Pulmonary artery endothelial cell (primary cell): ENCODE data around the gene IQCH. TPM values are rescaled to one million over a fixed set of nuclear protein-coding genes. Genes with fewer than 3 reads are reported as not detected.
A peak's percentile ranks its signal among the peaks of the same experiment; 100 is the strongest.
"Not testable (repeated sequence)": the region's sequence is repeated elsewhere in the genome, so short reads cannot be mapped to it uniquely, and the experiment has no call there.

Experiments
- DNase-seq: peaks from one replicate; pipeline ENCODE4 v3.0.0-alpha.2; 2011; ENCODE audit warnings: low read depth, low spot score
- total RNA-seq: library from RNA; depleted of rRNA; stranded (reverse); fragments of >200 nt; gene quantifications from 2 replicates; pipeline ENCODE4 v1.2.3, GENCODE V29; 2014

Gene IQCH
- total RNA-seq, 1 donor from 2014 or later = 2.2 TPM

DNA sequence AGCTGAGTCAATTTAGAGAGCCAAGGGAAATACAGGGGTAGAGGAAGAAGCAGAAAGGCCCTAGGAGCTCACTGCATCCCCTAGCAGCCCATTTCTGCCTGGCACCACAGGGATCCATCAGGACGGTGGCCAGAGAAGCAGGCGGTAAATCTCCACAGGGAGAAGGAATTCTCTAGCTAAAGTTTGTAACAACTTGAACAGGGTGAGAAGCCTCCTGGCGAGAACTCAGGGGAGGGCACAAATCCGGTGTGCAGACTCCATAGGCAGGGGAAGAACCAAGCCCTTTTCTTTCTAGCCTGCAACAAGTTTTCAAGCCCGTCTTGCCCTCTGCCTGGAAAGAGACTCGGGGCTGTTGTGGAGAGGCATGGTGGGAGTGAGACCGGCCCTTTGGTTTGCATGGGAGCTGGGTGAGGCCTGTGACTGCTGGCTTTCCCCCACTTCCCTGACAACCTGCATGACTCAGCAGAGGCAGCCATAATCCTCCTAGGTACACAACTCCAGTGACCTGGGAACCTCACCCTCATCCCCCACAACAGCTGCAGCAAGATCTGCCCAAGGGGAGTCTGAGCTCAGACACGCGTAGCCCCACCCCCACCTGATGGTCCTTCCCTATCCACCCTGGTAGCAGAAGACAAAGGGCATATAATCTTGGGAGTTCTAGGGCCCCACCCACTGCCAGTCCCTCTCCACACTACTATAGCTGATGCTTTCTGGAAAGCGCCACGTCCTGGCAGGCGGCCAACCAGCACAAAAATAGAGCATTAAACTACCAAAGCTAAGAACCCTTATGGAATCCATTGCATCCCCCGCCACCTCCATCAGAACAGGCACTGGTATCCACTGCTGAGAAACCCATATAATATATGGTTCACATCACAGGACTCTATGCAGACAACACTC, 182.0 kb downstream of the IQCH start:
- DNase-seq = not testable (repeated sequence)

- DNase-seq = no peak
Observed at GRCh38 chr15:67444100-67444499, 189.5 kb downstream of the IQCH start.

- no peak for DNase-seq
Observed at GRCh38 chr15:67446449-67446848, 191.9 kb downstream of the IQCH start.

GRCh38 chr15:67448372-67448771, 193.8 kb downstream of the IQCH start:
- DNase-seq = not testable (repeated sequence)

- DNase-seq = not testable (repeated sequence)
Observed at GRCh38 chr15:67453703-67454102, 199.1 kb downstream of the IQCH start.

DNA sequence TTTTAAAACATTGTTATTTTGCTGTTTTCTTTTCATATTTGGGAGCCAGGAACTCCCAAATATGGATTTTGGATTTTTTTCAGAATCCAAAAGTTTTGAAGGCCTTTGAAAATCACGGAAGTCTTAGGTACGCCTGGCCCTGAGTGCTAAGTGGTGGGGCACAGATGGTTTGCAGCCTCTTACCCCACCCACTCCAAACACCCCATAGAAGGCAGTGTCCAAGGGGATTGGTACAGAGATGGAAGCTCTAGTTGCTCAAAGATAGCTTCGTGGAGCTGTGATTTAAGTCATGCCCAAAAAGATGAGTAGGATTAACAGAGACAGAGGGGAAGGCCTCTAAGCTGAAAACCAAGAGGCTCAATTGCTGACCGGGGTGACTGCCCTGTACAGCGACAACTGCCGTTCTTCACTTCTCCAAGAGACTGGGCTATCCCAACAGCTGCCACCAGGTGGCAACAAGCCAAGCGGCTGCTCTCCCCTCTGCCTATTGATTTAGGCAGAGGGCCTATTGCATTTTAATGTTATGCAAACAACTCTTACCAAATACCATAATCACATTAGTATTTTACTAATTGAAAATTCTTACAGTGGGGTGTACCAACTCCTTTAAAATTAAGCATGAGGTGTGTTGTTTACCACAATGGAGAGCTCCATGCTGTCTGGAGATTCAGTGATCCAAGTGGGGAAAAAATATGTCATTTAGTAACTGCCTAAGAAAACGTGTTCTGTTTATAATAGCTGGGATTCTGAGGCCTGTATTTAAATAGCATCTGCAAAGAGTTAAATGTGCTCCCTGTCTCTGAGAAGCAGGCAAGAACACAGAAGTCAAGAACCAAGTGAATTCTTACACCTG, 202.3 kb downstream of the IQCH start:
- peak; percentile 24 for DNase-seq

DNA sequence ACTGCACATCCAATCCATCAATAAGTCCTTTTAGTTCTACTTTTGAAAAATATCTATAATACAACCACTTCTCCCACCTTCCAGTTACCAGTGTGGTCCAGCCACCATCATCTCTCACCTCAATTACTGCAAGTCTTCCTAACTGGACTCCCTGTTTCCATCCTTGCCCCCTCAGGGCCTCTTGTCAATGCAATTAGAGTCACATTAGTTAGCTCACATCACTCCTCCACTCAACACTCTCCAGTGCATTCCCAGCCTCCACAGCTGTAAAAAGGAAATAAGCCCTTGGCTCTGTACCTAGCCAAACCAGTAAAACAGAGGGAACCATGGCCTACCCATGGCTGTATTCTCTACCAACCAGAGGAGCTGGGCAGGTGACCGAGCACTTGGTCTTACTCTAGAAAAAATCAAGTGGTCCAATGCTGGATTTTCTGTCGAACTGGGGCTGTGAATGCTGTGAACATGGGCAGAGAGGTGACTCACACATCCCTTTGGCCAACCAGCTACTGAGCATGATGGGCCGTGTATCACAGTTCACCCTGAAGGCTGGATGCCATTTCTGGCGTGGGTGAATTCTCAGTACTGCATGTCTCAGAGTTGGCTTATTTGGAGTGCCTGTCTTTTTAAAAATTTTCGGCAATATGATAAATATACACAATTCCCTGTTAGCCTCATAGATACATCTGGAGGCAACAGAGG, 203.9 kb downstream of the IQCH start:
- DNase-seq = no peak

DNA sequence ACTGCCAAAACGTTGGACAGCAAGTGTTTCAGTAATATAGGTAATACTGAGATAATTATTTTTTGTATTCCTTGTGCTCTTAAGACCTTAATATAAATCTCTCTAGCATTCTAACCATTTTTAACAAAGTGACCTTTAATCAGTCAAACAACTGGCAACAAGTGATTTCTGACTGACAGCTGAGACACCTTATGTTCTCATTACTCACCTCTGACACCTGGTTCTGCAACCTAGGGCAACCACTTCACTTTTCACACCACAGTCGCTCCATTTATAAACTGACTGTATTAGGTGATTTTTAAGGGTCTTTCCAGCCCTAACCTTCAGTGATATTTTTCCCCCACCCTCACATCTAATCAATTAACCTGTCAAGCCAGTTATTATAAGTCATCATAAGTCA, 205.9 kb downstream of the IQCH start:
- DNase-seq = no peak

- DNase-seq = no peak
Observed at GRCh38 chr15:67461735-67462134, 207.1 kb downstream of the IQCH start.

GRCh38 chr15:67462875-67463274, 208.3 kb downstream of the IQCH start:
- DNase-seq = no peak

- DNase-seq = no peak
Observed at GRCh38 chr15:67463488-67463887, 208.9 kb downstream of the IQCH start.

GRCh38 chr15:67465196-67465952, 210.8 kb downstream of the IQCH start:
- no peak for DNase-seq

DNA sequence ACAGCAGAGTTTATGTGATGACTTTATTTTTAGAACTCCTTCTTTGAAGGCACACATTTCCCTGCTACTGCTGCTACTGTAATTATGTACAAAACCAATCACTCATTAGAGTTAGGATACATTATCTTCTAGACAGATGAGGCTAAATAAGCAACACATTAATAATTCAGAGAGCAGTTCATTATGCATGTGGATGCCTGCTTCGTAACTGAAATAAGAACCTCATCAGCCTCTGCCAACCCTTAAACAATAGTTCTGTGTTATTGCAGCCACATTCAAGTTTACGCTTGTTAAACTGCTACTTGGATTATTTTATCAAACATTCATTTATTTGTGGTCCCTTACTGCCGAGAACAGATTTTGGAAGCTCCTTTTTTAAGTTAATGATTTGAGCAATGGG, 213.8 kb downstream of the IQCH start:
- no peak for DNase-seq

DNA sequence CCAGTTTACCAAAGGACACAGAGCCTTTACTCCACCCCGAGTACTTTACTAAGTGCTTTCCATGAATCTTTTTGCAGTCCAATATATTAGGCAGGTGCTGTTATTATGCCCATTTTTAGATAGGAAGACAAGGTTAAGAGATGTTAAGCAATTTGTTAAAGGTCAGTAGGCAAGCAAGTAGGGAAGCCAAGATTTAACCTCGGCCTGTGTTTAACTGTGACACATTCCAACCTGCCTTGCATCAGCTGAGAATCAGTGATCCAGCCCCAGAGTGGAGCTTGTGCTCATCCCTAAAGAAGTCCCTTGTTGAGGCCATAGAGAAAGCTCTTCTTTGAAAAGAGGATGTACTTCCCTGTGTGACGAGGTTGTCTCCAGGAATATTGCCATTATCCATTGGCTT, 215.1 kb downstream of the IQCH start:
- no peak for DNase-seq

- DNase-seq = no peak
Observed at GRCh38 chr15:67472957-67473356, 218.4 kb downstream of the IQCH start.

GRCh38 chr15:67474405-67475110, 220.0 kb downstream of the IQCH start:
- DNase-seq = no peak

- DNase-seq = no peak
Observed at GRCh38 chr15:67479781-67480505, 225.4 kb downstream of the IQCH start.

DNA sequence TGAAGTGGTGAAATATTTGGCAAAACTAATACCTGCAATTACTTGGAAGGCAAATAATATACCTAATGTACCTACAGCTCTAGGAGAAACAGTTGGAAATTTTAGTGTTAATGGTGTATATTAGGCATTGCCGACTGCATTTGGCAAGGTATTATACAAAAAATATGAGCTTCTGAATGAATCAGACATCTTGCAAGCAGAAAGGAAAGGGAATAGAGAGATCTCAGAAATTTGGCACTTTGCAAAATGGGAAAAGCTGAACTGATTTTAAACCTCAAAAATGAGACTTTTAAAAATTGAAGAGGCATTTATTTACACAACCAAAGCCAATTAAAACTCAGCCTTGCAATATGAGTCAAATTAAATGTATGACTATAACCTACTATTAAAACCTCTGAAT, 226.2 kb downstream of the IQCH start:
- no peak for DNase-seq

DNA sequence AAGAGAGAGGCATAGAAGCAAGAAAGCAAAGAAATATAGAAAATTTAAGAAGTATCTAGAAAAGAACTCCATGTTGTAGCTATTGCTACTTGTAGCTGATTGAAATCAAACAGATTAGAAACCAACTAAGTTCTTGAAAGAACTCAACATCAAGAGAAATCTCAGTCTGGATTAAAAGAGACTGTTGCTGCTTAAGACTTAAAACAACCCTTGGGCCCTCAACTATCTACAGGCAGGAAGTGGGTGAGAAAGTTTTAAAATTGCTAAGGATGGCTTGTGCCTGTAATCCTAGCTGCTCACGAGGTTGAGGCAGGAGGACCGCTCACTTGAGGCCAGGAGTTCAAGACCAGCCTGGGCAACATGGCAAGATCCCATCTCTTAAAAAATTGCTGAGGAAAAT, 227.1 kb downstream of the IQCH start:
- DNase-seq = no peak

- no peak for DNase-seq
Observed at GRCh38 chr15:67495585-67495984, 241.0 kb downstream of the IQCH start.
